GM12875 (cell line): Measurements from ENCODE around the gene DCDC2.
"Not testable (repeated sequence)": the region's sequence is repeated elsewhere in the genome, so short reads cannot be mapped to it uniquely, and the experiment has no call there.

ENCODE experiments used
- H3K4me3 ChIP-seq: one replicate; pipeline ENCODE4 v1.5.1; 2011; ENCODE audit warnings: low read depth, low read length, control low read depth
- TF ChIP-seq, protein P1 (sequence below): IDR thresholded peaks from 2 replicates; pipeline ENCODE4 v1.5.1; 2011; ENCODE audit warnings: low read depth, mild to moderate bottlenecking, control low read depth, inconsistent platforms, low read length, moderate library complexity, borderline replicate concordance; ENCODE audit not compliant: insufficient read depth

DCDC2 gene

DNA sequence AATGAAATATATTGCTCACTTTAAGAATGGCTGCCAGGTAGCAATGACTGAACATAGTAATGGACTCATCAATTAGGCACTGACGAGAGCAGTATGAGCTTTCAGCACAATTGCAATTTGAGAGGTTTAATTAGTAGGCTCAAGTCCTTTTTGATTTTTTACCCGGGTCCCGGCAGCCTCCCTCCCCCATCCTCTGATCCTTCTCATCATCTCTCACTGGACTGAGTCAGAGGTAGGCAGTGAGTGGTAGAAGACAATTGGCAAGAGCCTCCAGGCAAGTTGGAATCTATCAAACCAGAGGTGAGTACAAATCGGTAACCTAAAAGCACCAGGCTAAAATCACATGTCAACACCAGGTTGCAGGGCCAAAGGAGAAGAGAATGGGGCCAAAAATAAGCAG, 107.9 kb downstream of the DCDC2 start:
- H3K4me3 ChIP-seq, result no peak overlapping the region
- TF ChIP-seq, protein P1, sequence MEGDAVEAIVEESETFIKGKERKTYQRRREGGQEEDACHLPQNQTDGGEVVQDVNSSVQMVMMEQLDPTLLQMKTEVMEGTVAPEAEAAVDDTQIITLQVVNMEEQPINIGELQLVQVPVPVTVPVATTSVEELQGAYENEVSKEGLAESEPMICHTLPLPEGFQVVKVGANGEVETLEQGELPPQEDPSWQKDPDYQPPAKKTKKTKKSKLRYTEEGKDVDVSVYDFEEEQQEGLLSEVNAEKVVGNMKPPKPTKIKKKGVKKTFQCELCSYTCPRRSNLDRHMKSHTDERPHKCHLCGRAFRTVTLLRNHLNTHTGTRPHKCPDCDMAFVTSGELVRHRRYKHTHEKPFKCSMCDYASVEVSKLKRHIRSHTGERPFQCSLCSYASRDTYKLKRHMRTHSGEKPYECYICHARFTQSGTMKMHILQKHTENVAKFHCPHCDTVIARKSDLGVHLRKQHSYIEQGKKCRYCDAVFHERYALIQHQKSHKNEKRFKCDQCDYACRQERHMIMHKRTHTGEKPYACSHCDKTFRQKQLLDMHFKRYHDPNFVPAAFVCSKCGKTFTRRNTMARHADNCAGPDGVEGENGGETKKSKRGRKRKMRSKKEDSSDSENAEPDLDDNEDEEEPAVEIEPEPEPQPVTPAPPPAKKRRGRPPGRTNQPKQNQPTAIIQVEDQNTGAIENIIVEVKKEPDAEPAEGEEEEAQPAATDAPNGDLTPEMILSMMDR, result no peak

GRCh38 chr6:24245275-24245674, 112.6 kb downstream of the DCDC2 start:
- no peak overlapping the region for H3K4me3 ChIP-seq
- TF ChIP-seq, protein P1, result no peak

DNA sequence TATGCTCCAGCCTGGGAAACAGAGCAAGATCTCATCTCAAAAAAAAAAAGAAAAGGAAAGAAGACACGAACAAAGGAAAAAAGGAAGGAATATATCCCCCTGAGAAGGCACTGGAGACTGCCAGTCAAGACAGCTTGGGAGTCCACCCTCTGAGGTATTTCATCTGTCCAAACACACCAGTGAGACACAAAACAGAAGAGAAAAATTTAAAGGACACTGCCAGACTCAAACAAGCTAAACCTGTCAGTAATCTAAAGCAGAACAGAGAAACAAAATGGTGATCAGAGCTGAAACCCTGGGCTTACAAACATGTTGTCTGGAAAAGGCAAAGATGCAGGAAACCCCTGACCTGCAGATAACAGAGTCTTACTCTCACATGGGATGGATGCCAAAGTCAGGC, 114.9 kb downstream of the DCDC2 start:
- H3K4me3 ChIP-seq, result no peak overlapping the region
- TF ChIP-seq, protein P1, result no peak

DNA sequence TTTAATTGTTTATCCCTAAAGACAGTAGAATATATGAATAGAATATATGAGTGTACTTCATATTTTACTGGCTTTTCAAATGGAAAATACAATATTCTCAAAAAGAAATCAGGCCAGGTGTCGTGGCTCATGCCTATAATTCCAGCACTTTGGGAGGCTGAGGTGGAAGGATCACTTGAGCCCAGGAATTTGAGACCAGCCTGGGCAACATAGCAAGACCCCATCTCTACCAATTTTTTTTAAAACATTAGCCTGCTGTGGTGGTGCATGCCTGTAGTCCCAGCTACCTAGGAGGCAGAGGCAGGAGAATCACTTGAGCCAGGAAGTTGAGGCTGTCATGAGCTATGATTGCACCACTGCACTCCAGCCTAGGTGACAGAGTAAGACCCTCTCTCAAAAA, 116.1 kb downstream of the DCDC2 start:
- not testable (repeated sequence) for H3K4me3 ChIP-seq

DNA sequence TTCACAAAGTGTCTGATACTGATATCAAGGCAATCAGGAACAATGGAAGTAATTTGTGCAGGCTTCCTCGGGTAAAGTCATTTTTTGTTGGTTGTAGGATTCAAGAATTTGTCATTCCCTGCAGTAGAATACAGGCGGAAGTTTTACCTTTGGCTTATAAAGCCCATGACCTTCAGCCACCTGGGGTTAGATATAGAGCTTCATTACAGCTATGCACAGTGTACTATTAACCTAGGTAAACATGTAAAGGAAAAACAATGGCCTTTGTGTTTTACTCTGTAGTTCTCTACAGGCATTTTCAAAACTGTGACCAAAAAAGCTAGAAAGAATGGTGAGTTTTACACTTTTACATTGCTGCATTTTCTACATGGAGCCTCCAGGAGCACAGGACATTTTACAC, 116.9 kb downstream of the DCDC2 start:
- no peak overlapping the region for H3K4me3 ChIP-seq
- TF ChIP-seq, protein P1, result no peak

DNA sequence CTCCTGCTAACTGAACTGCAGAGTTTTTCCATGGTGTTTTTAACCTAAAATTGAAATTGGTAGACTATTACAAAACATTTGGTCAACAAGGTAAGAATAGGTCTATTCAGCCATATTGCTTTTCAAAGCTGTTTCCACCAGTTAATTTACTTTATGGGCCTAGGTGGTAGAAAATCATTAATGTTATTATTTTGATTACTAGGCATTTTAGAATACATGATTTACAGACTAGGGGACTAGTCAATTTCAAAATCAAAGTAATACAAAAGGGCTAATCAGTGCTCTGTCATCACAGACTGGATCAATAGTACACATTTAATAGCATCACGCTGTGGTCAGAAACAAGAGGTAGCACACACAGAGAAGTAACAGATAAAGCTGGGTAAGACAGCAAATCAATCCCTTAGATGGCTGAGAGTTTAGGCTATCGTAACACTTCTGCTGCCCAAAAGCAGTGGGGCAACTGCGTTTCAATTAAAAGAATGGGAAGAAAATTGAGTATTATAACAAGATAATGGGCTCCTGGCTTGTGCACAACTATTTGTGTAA, 117.4 kb downstream of the DCDC2 start:
- H3K4me3 ChIP-seq, result no peak overlapping the region
- TF ChIP-seq, protein P1, result no peak

DNA sequence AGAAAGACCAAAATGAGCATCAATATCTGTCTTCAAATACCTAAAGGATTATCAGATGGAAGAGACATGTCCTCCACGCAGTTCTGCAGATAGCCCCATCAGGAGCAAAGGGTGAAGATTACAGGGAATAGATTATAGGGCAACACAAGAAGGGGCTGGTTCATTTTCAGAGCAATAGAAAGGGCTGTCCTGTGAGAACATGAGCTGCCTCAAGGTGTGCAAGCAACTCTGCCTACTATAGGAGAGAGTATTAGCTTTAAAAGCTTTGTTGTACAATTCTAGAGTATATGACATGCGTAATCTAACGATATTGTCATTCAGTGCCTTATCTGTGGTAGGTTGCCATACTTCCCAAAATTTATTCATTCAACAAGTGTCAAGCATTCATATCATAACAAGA, 119.2 kb downstream of the DCDC2 start:
- H3K4me3 ChIP-seq, result no peak overlapping the region
- TF ChIP-seq, protein P1, result no peak

GRCh38 chr6:24236779-24237178, 121.1 kb downstream of the DCDC2 start:
- H3K4me3 ChIP-seq, result not testable (repeated sequence)
